Activated CD8-positive, alpha-beta memory T cell treated with anti-CD3 and anti-CD28 coated beads, Interleukin-2, amount 50 U/mL, for 24 hours (primary cell): ENCODE results near the gene PPM1N.
"Not testable (repeated sequence)": the region's sequence is repeated elsewhere in the genome, so short reads cannot be mapped to it uniquely, and the experiment has no call there.

Experiments
- DNase-seq: peaks from one replicate; pipeline ENCODE4 v3.0.0-alpha.2; 2020; ENCODE audit errors: extremely low read depth

The PPM1N gene

GRCh38 chr19:45508861-45509691, 10.8 kb downstream of the PPM1N start:
- DNase-seq, result no peak

- no peak for DNase-seq
Observed at GRCh38 chr19:45509692-45510015, 11.4 kb downstream of the PPM1N start.

- DNase-seq, result not testable (repeated sequence)
Observed at GRCh38 chr19:45510352-45510751, 12.1 kb downstream of the PPM1N start.

GRCh38 chr19:45511074-45511473, 12.8 kb downstream of the PPM1N start:
- DNase-seq, result no peak

GRCh38 chr19:45512881-45513483, 14.7 kb downstream of the PPM1N start:
- no peak for DNase-seq

- DNase-seq, result no peak
Observed at GRCh38 chr19:45514376-45515051, 16.3 kb downstream of the PPM1N start.

- DNase-seq, result no peak
Observed at GRCh38 chr19:45515081-45515624, 16.9 kb downstream of the PPM1N start.

GRCh38 chr19:45515807-45516401, 17.7 kb downstream of the PPM1N start:
- DNase-seq, result no peak

GRCh38 chr19:45517238-45517637, 19.0 kb downstream of the PPM1N start:
- no peak for DNase-seq

GRCh38 chr19:45517641-45518468, 19.6 kb downstream of the PPM1N start:
- DNase-seq, result no peak

- DNase-seq, result no peak
Observed at GRCh38 chr19:45518469-45518826, 20.2 kb downstream of the PPM1N start.

GRCh38 chr19:45522010-45522941, 24.0 kb downstream of the PPM1N start:
- DNase-seq, result no peak

- peak; percentile 39 for DNase-seq
Observed at GRCh38 chr19:45523642-45524256, 25.5 kb downstream of the PPM1N start.

- no peak for DNase-seq
Observed at GRCh38 chr19:45524575-45525129, 26.4 kb downstream of the PPM1N start.

GRCh38 chr19:45526143-45526542, 27.9 kb downstream of the PPM1N start:
- no peak for DNase-seq

- no peak for DNase-seq
Observed at GRCh38 chr19:45526971-45527370, 28.7 kb downstream of the PPM1N start.

GRCh38 chr19:45527731-45528130, 29.5 kb downstream of the PPM1N start:
- no peak for DNase-seq

- no peak for DNase-seq
Observed at GRCh38 chr19:45528149-45528743, 30.0 kb downstream of the PPM1N start.

- no peak for DNase-seq
Observed at GRCh38 chr19:45528744-45529419, 30.6 kb downstream of the PPM1N start.
